WI38 (cell line): ENCODE results near the gene UBAC2.

Experiments
- H3K4me3 ChIP-seq: 2 replicates; pipeline ENCODE4 v1.5.1; 2011; ENCODE audit warnings: low read depth, mild to moderate bottlenecking, control low read depth, low read length
- TF ChIP-seq, protein P1 (sequence below): IDR thresholded peaks from 2 replicates; pipeline ENCODE4 v1.5.1; 2012; ENCODE audit warnings: low read depth, mild to moderate bottlenecking, control low read depth, low read length

The UBAC2 gene

GRCh38 chr13:99339230-99339721 is 138.6 kb downstream of the UBAC2 start:
- H3K4me3 ChIP-seq: no peak overlapping the region
- TF ChIP-seq, protein P1, sequence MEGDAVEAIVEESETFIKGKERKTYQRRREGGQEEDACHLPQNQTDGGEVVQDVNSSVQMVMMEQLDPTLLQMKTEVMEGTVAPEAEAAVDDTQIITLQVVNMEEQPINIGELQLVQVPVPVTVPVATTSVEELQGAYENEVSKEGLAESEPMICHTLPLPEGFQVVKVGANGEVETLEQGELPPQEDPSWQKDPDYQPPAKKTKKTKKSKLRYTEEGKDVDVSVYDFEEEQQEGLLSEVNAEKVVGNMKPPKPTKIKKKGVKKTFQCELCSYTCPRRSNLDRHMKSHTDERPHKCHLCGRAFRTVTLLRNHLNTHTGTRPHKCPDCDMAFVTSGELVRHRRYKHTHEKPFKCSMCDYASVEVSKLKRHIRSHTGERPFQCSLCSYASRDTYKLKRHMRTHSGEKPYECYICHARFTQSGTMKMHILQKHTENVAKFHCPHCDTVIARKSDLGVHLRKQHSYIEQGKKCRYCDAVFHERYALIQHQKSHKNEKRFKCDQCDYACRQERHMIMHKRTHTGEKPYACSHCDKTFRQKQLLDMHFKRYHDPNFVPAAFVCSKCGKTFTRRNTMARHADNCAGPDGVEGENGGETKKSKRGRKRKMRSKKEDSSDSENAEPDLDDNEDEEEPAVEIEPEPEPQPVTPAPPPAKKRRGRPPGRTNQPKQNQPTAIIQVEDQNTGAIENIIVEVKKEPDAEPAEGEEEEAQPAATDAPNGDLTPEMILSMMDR: no peak

- H3K4me3 ChIP-seq: no peak overlapping the region
- TF ChIP-seq, protein P1: no peak
Measured at GRCh38 chr13:99339736-99340397, 139.2 kb downstream of the UBAC2 start.

GRCh38 chr13:99340638-99341037 is 140.0 kb downstream of the UBAC2 start:
- TF ChIP-seq, protein P1: no peak
- no peak overlapping the region for H3K4me3 ChIP-seq

GRCh38 chr13:99341969-99342722 is 141.5 kb downstream of the UBAC2 start:
- no peak overlapping the region for H3K4me3 ChIP-seq
- TF ChIP-seq, protein P1: no peak

- TF ChIP-seq, protein P1: no peak
- no peak overlapping the region for H3K4me3 ChIP-seq
Measured at GRCh38 chr13:99342723-99343315, 142.2 kb downstream of the UBAC2 start.

DNA sequence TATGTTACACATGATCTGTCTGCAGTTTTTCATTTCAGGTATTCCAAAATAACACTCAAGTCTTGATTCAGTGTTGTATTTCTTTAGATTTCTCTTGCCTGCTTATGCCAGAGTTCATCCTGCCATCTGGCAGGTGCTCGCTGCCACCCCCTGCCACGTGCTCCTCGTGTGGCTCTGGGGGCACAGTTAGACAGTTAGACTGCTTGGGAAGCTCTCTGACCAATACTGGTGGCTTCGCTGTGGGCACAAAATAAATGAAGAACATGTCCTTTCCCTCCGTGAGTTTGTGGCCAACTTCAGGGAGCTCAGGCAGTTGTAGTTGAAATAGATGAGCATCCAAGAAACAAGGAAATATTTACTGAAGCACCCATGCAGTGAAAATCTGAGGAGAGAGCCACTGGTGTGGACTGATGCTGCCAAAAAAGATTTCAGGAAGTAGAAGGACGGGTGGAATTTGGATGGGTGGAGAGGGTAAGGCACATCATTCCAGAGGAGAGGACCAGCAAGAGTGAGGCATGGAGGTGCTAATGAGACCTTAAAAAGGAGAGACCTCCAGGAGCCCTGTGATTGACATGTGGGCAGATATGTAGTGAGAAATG is 144.1 kb downstream of the UBAC2 start:
- TF ChIP-seq, protein P1: no peak

More for the DNA sequence above, 144.1 kb downstream of the UBAC2 start:
- H3K4me3 ChIP-seq: no peak overlapping the region
